HepG2 (cell line): ENCODE data around the gene TENT5A. TPM values are rescaled to one million over a fixed set of nuclear protein-coding genes. Genes with fewer than 3 reads are reported as not detected.

Experiments
- ATAC-seq: fragments of 200-7000 bp; cut with Tn5 transposase; 3 replicates; pipeline ENCODE4 v1.9.1; 2020; ENCODE audit warnings: mild to moderate bottlenecking, moderate library complexity
- BruUV-seq: library from RNA; stranded (reverse); fragments of 400-500 nt; replicated peaks from 2 replicates; lab custom pipeline; 2021; lab: Mats Ljungman, UMichigan
- CTCF ChIA-PET: fragments of 300-600 bp; formaldehyde crosslinking; extraction: SDS; loops from one replicate; lab custom pipeline; 2021; ENCODE audit warnings: low total read pairs, inconsistent platforms, low intra/inter-chr PET ratio; lab: Yijun Ruan, JAX
- POLR2A ChIA-PET: fragments of 350-600 bp; sonication (Branson Sonifier 250); formaldehyde crosslinking; loops from one replicate; lab custom pipeline; 2020; ENCODE audit warnings: antibody characterized with exemption, inconsistent platforms; lab: Yijun Ruan, JAX
- DNase-seq: peaks from one replicate; pipeline ENCODE4 v3.0.0-alpha.2; 2015; ENCODE audit warnings: low spot score
- FAIRE-seq: peaks from 3 replicates; lab custom pipeline; 2011; peaks lifted over from hg19 to GRCh38; lab: Jason Lieb, UNC
- H2AFZ ChIP-seq: one replicate; pipeline ENCODE4 v1.6.1; 2011; ENCODE audit warnings: low read length, inconsistent platforms
- H3K27ac ChIP-seq: fragments of 300-600 bp; 3 replicates; pipeline ENCODE4 v1.8.0; 2011; ENCODE audit warnings: mixed run types, mild to moderate bottlenecking, mixed read lengths, low read length, inconsistent platforms; ENCODE audit not compliant: insufficient read depth; ENCODE audit errors: extremely low read length
- H3K27me3 ChIP-seq, 2 experiments: fragments of 200-600 bp in 1 of 2; 2 replicates in 1 of 2; 3 replicates in 1 of 2; pipeline versions ENCODE4 v1.6.0 to v1.8.0; 2011; ENCODE audit warnings: low read length in 2 of 2, mild to moderate bottlenecking in 2 of 2, moderate library complexity in 2 of 2, inconsistent platforms in 1 of 2; ENCODE audit not compliant: insufficient read depth in 2 of 2, control insufficient read depth in 1 of 2
- H3K36me3 ChIP-seq, 2 experiments: fragments of 200-600 bp in 1 of 2; replicated peaks in 1 of 2; 2 replicates in 1 of 2; 3 replicates in 1 of 2; pipeline versions ENCODE4 v1.5.1 to v1.8.0; 2011; ENCODE audit warnings: low read length in 2 of 2, inconsistent platforms in 1 of 2; ENCODE audit not compliant: insufficient read depth in 2 of 2, control insufficient read depth in 1 of 2
- H3K4me1 ChIP-seq: 2 replicates; pipeline ENCODE4 v1.5.1; 2012; ENCODE audit warnings: low read length, inconsistent platforms; ENCODE audit not compliant: insufficient read depth
- H3K4me2 ChIP-seq: 2 replicates; pipeline ENCODE4 v1.6.0; 2011; ENCODE audit warnings: low read depth, low read length, inconsistent platforms
- H3K4me3 ChIP-seq, 3 experiments: fragments of 200-600 bp in 1 of 3; sonication (generic), shearing (Covaris generic) in 1 of 3; replicated peaks in 1 of 3; 2 replicates each; pipeline ENCODE4 v1.5.1; 2011 to 2016; ENCODE audit warnings: low read length in 3 of 3, inconsistent platforms in 2 of 3, low read depth in 2 of 3, mild to moderate bottlenecking in 2 of 3, control low read depth in 1 of 3, mixed read lengths in 1 of 3; ENCODE audit not compliant: insufficient read depth in 1 of 3
- H3K79me2 ChIP-seq: one replicate; pipeline ENCODE4 v1.6.1; 2011; ENCODE audit warnings: low read length, inconsistent platforms; ENCODE audit not compliant: insufficient read depth
- H3K9ac ChIP-seq: 2 replicates; pipeline ENCODE4 v1.6.0; 2011; ENCODE audit warnings: mild to moderate bottlenecking, low read depth, low read length, inconsistent platforms; ENCODE audit not compliant: insufficient read depth
- H3K9me3 ChIP-seq: 2 replicates; pipeline ENCODE4 v1.5.1; 2012; ENCODE audit warnings: mild to moderate bottlenecking, low read length
- H4K20me1 ChIP-seq: 2 replicates; pipeline ENCODE4 v1.6.0; 2011; ENCODE audit warnings: inconsistent platforms, mild to moderate bottlenecking, low read length, moderate library complexity; ENCODE audit not compliant: insufficient read depth
- CCAR2 ChIP-seq: fragments of 200-400 bp; formaldehyde crosslinking; optimal IDR thresholded peaks from 2 replicates; pipeline ENCODE3; 2018; ENCODE audit warnings: low read depth, mild to moderate bottlenecking, low read length, moderate library complexity
- HOXD1 ChIP-seq: sonication (generic); formaldehyde crosslinking; IDR thresholded peaks from 2 replicates; pipeline ENCODE4 v1.5.0; 2020; ENCODE audit warnings: missing genetic modification reagents
- IRF9 ChIP-seq: sonication (generic); formaldehyde crosslinking; IDR thresholded peaks from 2 replicates; pipeline ENCODE4 v1.8.0; 2022; ENCODE audit warnings: missing genetic modification reagents, mild to moderate bottlenecking, borderline replicate concordance
- MATR3 ChIP-seq: sonication (generic); formaldehyde crosslinking; IDR thresholded peaks from 2 replicates; pipeline ENCODE4 v1.4.0; 2020; ENCODE audit warnings: missing genetic modification reagents
- RBFOX2 ChIP-seq: fragments of 200-400 bp; formaldehyde crosslinking; IDR thresholded peaks from 2 replicates; pipeline ENCODE4 v1.6.1; 2017; ENCODE audit warnings: low read depth, mild to moderate bottlenecking, low read length
- TEAD3 ChIP-seq: optimal IDR thresholded peaks from 2 replicates; pipeline ENCODE3; 2016; ENCODE audit warnings: borderline replicate concordance
- YEATS2 ChIP-seq: sonication (generic); formaldehyde crosslinking; IDR thresholded peaks from 2 replicates; pipeline ENCODE4 v1.4.0; 2020; ENCODE audit warnings: missing genetic modification reagents, borderline replicate concordance
- ZFYVE20 ChIP-seq: sonication (generic); formaldehyde crosslinking; IDR thresholded peaks from 2 replicates; pipeline ENCODE4 v1.8.0; 2023; ENCODE audit warnings: low read depth, mild to moderate bottlenecking, moderate library complexity, missing genetic modification reagents, borderline replicate concordance
- ZIK1 ChIP-seq: sonication (generic); formaldehyde crosslinking; IDR thresholded peaks from 2 replicates; pipeline ENCODE4 v1.5.0; 2020; ENCODE audit warnings: mild to moderate bottlenecking, low read depth, missing genetic modification reagents, borderline replicate concordance
- ZNF10 ChIP-seq: sonication (generic); formaldehyde crosslinking; IDR thresholded peaks from 2 replicates; pipeline ENCODE4 v1.4.0; 2020; ENCODE audit warnings: mild to moderate bottlenecking, low read depth, missing genetic modification reagents, borderline replicate concordance
- ZNF44 ChIP-seq: sonication (generic); formaldehyde crosslinking; IDR thresholded peaks from 2 replicates; pipeline ENCODE4 v1.5.1; 2020; ENCODE audit warnings: mild to moderate bottlenecking, missing genetic modification reagents
- ZNF503 ChIP-seq: sonication (generic); formaldehyde crosslinking; IDR thresholded peaks from 2 replicates; pipeline ENCODE4 v1.4.0; 2020; ENCODE audit warnings: missing genetic modification reagents
- ZNF549 ChIP-seq: sonication (generic); formaldehyde crosslinking; IDR thresholded peaks from 2 replicates; pipeline ENCODE4 v1.5.0; 2020; ENCODE audit warnings: missing genetic modification reagents
- ZNF557 ChIP-seq: sonication (generic); formaldehyde crosslinking; IDR thresholded peaks from 2 replicates; pipeline ENCODE4 v1.4.0; 2020; ENCODE audit warnings: missing genetic modification reagents
- ZNF75D ChIP-seq: sonication (generic); formaldehyde crosslinking; IDR thresholded peaks from 2 replicates; pipeline ENCODE4 v1.8.1; 2023; ENCODE audit warnings: missing genetic modification reagents, mild to moderate bottlenecking, borderline replicate concordance
- ZNF781 ChIP-seq: sonication (generic); formaldehyde crosslinking; IDR thresholded peaks from 2 replicates; pipeline ENCODE4 v1.5.1; 2020; ENCODE audit warnings: borderline replicate concordance, mild to moderate bottlenecking, missing genetic modification reagents; ENCODE audit errors: not compliant biosample characterization
- WGBS: methylation state at CpG from one replicate; pipeline ENCODE4 v1.1.6; 2017; ENCODE audit warnings: low lambda C conversion rate; 5-methylcytosine and 5-hydroxymethylcytosine counted together
- in situ Hi-C: cut with HindIII; loops from 2 replicates; pipeline ENCODE4 v1.10.0; 2017; ENCODE audit warnings: low pct_unique_long_range_greater_than_20kb; ENCODE audit not compliant: extremely low pct_ligation_motif_present
- intact Hi-C: fragments of 100-400 bp; cut with micrococcal nuclease; formaldehyde crosslinking; loops from one replicate; pipeline ENCODE4 v1.10.0; 2022; ENCODE audit not compliant: unreplicated experiment
- polyA plus RNA-seq, 8 experiments: library from polyadenylated mRNA; depleted of rRNA in 3 of 8; stranded (reverse) in 7 of 8; unstranded in 1 of 8; fragments of >200 nt; fragmentation: Illumina TruSeq in 4 of 8; extraction: Trizol in 4 of 8; gene quantifications; 2 replicates each; pipeline versions ENCODE4 v1.2.1 to v1.2.3, GENCODE V29; 2011 to 2016; ENCODE audit warnings: low read depth in 4 of 8, missing spikeins in 1 of 8, mixed read lengths in 1 of 8; ENCODE audit not compliant: insufficient read depth in 1 of 8
- total RNA-seq, 5 experiments: library from RNA; depleted of rRNA; stranded (reverse); fragments of >200 nt; fragmentation: Illumina TruSeq; extraction: Trizol; gene quantifications; 2 replicates each; pipeline ENCODE4 v1.2.3, GENCODE V29; 2016; ENCODE audit warnings: low read depth in 1 of 5
- TF ChIP-seq, protein P1 (sequence below): IDR thresholded peaks from 2 replicates; pipeline ENCODE4 v1.6.1; 2016; ENCODE audit warnings: low read depth, missing genetic modification reagents, missing compliant biosample characterization

TENT5A gene
- total and polyA plus RNA-seq, 2 of the 13 experiments (the other 11 are each of a cell fraction or from before 2014, with no cell fraction given), result 8.0 to 13.8 TPM

DNA sequence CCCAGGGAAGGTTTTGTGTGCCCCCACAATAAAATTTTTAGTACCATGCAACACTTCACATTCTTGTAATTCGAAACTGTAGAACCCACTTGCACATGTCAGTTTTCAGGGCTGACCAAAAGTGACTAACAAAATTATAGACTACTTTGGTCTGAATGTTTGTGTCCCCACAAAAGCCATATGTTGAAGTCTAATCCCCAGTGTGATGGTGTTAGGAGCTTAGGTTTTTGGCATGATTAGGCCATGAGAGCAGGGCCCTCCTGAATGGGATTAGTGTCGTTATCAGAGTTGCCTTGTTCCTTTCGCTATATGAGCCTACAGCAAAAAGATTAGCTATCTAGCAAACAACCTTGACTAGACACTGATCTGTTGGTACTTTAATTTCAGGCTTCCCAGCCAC is 49.0 kb upstream of the TENT5A start:
- Histone ChIP-seq H4K20me1 (no peaks in the 10 kb centered on the region), H3K4me3 (no peak overlapping the region), H3K36me3 (no peaks in the 10 kb centered on the region), H2AFZ (no peak overlapping the region), H3K9me3 (no peaks in the 10 kb centered on the region), H3K4me2 (no peak overlapping the region), H3K79me2 (no peaks in the 10 kb centered on the region), H3K4me1 (no peaks in the 10 kb centered on the region; the same call in 1 of the 2 replicates), H3K9ac (no peak overlapping the region), H3K27ac (no peak overlapping the region), H3K27me3 (no peaks in the 10 kb centered on the region)
- DNase-seq (no peak), ATAC-seq (no peak), FAIRE-seq (no peak)
- 72% methylated on average over 3 of the region's 3 CpGs for WGBS
- TF ChIP-seq YEATS2, result no peak
- TF ChIP-seq ZNF503 (CRISPR knock-in tag), result no peak
- TF ChIP-seq ZNF44, result no peak
- no peak for TF ChIP-seq TEAD3 (CRISPR knock-in tag)
- TF ChIP-seq ZNF557 (CRISPR knock-in tag), result no peak
- TF ChIP-seq RBFOX2, result no peak
- no peak for TF ChIP-seq ZNF549 (CRISPR knock-in tag)
- no peak for TF ChIP-seq ZIK1 (CRISPR knock-in tag)
- no peak for TF ChIP-seq ZNF75D (CRISPR knock-in tag)
- TF ChIP-seq ZFYVE20, result no peak
- TF ChIP-seq, protein P1, sequence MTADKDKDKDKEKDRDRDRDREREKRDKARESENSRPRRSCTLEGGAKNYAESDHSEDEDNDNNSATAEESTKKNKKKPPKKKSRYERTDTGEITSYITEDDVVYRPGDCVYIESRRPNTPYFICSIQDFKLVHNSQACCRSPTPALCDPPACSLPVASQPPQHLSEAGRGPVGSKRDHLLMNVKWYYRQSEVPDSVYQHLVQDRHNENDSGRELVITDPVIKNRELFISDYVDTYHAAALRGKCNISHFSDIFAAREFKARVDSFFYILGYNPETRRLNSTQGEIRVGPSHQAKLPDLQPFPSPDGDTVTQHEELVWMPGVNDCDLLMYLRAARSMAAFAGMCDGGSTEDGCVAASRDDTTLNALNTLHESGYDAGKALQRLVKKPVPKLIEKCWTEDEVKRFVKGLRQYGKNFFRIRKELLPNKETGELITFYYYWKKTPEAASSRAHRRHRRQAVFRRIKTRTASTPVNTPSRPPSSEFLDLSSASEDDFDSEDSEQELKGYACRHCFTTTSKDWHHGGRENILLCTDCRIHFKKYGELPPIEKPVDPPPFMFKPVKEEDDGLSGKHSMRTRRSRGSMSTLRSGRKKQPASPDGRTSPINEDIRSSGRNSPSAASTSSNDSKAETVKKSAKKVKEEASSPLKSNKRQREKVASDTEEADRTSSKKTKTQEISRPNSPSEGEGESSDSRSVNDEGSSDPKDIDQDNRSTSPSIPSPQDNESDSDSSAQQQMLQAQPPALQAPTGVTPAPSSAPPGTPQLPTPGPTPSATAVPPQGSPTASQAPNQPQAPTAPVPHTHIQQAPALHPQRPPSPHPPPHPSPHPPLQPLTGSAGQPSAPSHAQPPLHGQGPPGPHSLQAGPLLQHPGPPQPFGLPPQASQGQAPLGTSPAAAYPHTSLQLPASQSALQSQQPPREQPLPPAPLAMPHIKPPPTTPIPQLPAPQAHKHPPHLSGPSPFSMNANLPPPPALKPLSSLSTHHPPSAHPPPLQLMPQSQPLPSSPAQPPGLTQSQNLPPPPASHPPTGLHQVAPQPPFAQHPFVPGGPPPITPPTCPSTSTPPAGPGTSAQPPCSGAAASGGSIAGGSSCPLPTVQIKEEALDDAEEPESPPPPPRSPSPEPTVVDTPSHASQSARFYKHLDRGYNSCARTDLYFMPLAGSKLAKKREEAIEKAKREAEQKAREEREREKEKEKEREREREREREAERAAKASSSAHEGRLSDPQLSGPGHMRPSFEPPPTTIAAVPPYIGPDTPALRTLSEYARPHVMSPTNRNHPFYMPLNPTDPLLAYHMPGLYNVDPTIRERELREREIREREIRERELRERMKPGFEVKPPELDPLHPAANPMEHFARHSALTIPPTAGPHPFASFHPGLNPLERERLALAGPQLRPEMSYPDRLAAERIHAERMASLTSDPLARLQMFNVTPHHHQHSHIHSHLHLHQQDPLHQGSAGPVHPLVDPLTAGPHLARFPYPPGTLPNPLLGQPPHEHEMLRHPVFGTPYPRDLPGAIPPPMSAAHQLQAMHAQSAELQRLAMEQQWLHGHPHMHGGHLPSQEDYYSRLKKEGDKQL, result no peak
- TF ChIP-seq CCAR2, result no peak
- no peak for TF ChIP-seq MATR3 (CRISPR knock-in tag)
- TF ChIP-seq ZNF781 (CRISPR knock-in tag), result no peak
- TF ChIP-seq IRF9 (CRISPR knock-in tag), result no peak
- no peak for TF ChIP-seq HOXD1
- TF ChIP-seq ZNF10 (CRISPR knock-in tag), result no peak
- ChIA-PET POLR2A (no interaction called here), CTCF (no interaction called here)
- intact Hi-C loops, result no loop called here
- BruUV-seq, result no TSS peak
- in situ Hi-C loops, result no loop called here
